H1 (cell line): ENCODE measurements around the gene POMP.

ENCODE experiments used
- CHD2 ChIP-seq: IDR thresholded peaks from 2 replicates; pipeline ENCODE4 v1.6.1; 2012; ENCODE audit warnings: low read length, improper control_type of control experiment
- CTCF ChIP-seq, 3 experiments: IDR thresholded peaks; 1 replicate in 2 of 3; 2 replicates in 1 of 3; pipeline versions ENCODE4 v1.5.1 to v1.6.1; 2011; ENCODE audit warnings: low read length in 3 of 3, mild to moderate bottlenecking in 3 of 3, inconsistent platforms in 2 of 3, low read depth in 1 of 3, moderate library complexity in 1 of 3; ENCODE audit not compliant: insufficient read depth in 1 of 3; ENCODE audit errors: control extremely low read depth in 1 of 3
- EP300 ChIP-seq, 2 experiments: IDR thresholded peaks; 1 replicate in 1 of 2; 2 replicates in 1 of 2; pipeline ENCODE4 v1.6.1; 2011 to 2012; ENCODE audit warnings: low read depth in 2 of 2, low read length in 2 of 2, mild to moderate bottlenecking in 2 of 2, borderline replicate concordance in 1 of 2, inconsistent platforms in 1 of 2, moderate library complexity in 1 of 2
- EZH2 ChIP-seq: fragments of 200-600 bp; sonication (generic); IDR thresholded peaks from 2 replicates; pipeline ENCODE4 v1.7.1; 2012; ENCODE audit warnings: low read depth, mild to moderate bottlenecking, moderate library complexity, low read length, inconsistent platforms; ENCODE audit not compliant: severe bottlenecking
- KDM5A ChIP-seq: fragments of 200-600 bp; IDR thresholded peaks from 2 replicates; pipeline ENCODE4 v1.7.1; 2012; ENCODE audit warnings: mild to moderate bottlenecking, low read length, inconsistent platforms, mixed read lengths
- POLR2A ChIP-seq, 2 experiments: IDR thresholded peaks; 1 replicate in 1 of 2; 2 replicates in 1 of 2; pipeline ENCODE4 v1.6.1; 2011; ENCODE audit warnings: low read depth in 2 of 2, low read length in 2 of 2, mild to moderate bottlenecking in 2 of 2; ENCODE audit errors: control extremely low read depth in 1 of 2
- SP1 ChIP-seq: IDR thresholded peaks from 2 replicates; pipeline ENCODE4 v1.6.1; 2011; ENCODE audit warnings: low read depth, low read length
- SP2 ChIP-seq: IDR thresholded peaks from 2 replicates; pipeline ENCODE4 v1.6.1; 2012; ENCODE audit warnings: mild to moderate bottlenecking, low read length, inconsistent platforms
- SRF ChIP-seq: IDR thresholded peaks from 2 replicates; pipeline ENCODE4 v1.6.1; 2011; ENCODE audit warnings: mild to moderate bottlenecking, low read depth, low read length, moderate library complexity
- ZNF274 ChIP-seq: IDR thresholded peaks from 2 replicates; pipeline ENCODE4 v1.7.0; 2012; ENCODE audit warnings: low read length, borderline replicate concordance; ENCODE audit errors: extremely low read depth

DNA sequence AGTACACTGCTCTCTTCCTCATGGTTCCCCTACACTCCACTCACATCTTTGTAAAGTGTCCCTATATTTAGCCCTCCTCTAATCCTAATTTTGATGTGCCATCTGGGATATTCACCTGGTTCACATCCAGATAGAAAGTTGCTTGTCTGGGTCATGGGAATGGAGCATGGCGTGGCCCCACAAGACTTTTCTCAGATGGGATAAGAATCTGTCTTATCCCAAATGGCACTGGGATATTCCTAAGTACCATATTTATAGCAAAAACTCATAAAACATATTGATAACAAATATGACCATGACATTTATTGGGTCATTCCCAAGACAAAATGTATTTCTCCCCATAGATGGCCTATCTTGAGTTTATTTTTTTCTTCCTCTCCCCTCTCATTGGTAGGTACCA, 49.5 kb upstream of the POMP start:
- TF ChIP-seq EZH2 (no peak), CHD2 (no peak), CTCF (IDR thresholded peaks at IDR 0.05; ENCODE audit: control extremely low read depth in 1 of 3, insufficient read depth in 1 of 3, low read depth in 1 of 3, low read length in 3 of 3) (no peak), SP2 (no peak), ZNF274 (no peak), SP1 (no peak), SRF (no peak), EP300 (IDR thresholded peaks at IDR 0.05; ENCODE audit: borderline replicate concordance in 1 of 2, low read depth in 2 of 2, low read length in 2 of 2) (no peak), KDM5A (no peak), POLR2A (IDR thresholded peaks at IDR 0.05; ENCODE audit: control extremely low read depth in 1 of 2, low read depth in 2 of 2, low read length in 2 of 2) (no peak)
